Hepatocyte (in vitro differentiated cells): ENCODE data around the gene ABLIM2.

Experiments
- EZH2 ChIP-seq: fragments of 200-600 bp; sonication (generic); IDR thresholded peaks from 2 replicates; pipeline ENCODE4 v1.6.1; 2016; ENCODE audit warnings: antibody characterized with exemption, mild to moderate bottlenecking, borderline replicate concordance
- TF ChIP-seq, protein P1 (sequence below): fragments of 200-600 bp; sonication (generic); IDR thresholded peaks from 2 replicates; pipeline ENCODE4 v1.5.1; 2016; ENCODE audit warnings: antibody characterized with exemption, mild to moderate bottlenecking; ENCODE audit not compliant: poor library complexity

DNA sequence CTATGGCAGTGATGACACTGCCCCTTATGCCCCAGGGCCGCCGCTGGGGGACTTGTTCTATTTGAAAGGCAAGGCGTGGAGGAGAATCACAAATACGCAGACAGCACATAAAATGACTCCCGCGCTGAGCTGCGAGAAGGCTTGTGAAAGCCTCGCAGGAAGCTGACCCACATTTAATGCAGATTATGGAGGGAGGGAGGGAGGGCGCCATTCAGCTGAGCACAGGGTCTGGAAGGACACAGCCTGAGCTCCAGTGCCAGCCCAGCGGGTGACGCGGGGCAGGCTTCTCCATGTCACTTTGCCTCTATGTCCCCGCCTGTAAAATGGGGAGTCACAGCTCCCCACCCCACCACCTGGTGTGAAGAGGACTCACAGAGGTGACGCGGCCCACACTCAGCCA, 14.3 kb downstream of the ABLIM2 start:
- no peak for TF ChIP-seq EZH2
- TF ChIP-seq, protein P1, sequence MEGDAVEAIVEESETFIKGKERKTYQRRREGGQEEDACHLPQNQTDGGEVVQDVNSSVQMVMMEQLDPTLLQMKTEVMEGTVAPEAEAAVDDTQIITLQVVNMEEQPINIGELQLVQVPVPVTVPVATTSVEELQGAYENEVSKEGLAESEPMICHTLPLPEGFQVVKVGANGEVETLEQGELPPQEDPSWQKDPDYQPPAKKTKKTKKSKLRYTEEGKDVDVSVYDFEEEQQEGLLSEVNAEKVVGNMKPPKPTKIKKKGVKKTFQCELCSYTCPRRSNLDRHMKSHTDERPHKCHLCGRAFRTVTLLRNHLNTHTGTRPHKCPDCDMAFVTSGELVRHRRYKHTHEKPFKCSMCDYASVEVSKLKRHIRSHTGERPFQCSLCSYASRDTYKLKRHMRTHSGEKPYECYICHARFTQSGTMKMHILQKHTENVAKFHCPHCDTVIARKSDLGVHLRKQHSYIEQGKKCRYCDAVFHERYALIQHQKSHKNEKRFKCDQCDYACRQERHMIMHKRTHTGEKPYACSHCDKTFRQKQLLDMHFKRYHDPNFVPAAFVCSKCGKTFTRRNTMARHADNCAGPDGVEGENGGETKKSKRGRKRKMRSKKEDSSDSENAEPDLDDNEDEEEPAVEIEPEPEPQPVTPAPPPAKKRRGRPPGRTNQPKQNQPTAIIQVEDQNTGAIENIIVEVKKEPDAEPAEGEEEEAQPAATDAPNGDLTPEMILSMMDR, result no peak
